Central memory CD8-positive, alpha-beta T cell (primary cell): ENCODE results near the gene CUX1.
A peak's percentile ranks its signal among the peaks of the same experiment; 100 is the strongest.

Experiments
- ATAC-seq: fragments of 150-1000 bp; cut with Tn5 transposase; replicated peaks from 2 replicates; pipeline ENCODE4 v1.10.0; 2022; ENCODE audit warnings: mild to moderate bottlenecking, moderate FRiP score, moderate number of reproducible peaks; ENCODE audit not compliant: poor library complexity, severe bottlenecking; ENCODE audit errors: extremely low read depth
- DNase-seq, 2 donors: peaks; one replicate each; pipeline ENCODE4 v3.0.0; 2021; ENCODE audit warnings: low spot score in 2 of 2
- H3K27ac Mint-ChIP-seq: one replicate; pipeline ENCODE4 v1.8.0; 2022; ENCODE audit warnings: low read depth, mild to moderate bottlenecking, moderate library complexity, mixed read lengths
- H3K27me3 Mint-ChIP-seq: one replicate; pipeline ENCODE4 v1.8.0; 2022; ENCODE audit warnings: mixed read lengths
- H3K36me3 Mint-ChIP-seq: one replicate; pipeline ENCODE4 v1.8.0; 2022; ENCODE audit warnings: mild to moderate bottlenecking, moderate library complexity, mixed read lengths; ENCODE audit not compliant: insufficient read depth
- H3K4me1 Mint-ChIP-seq: one replicate; pipeline ENCODE4 v1.8.0; 2022; ENCODE audit warnings: mixed read lengths
- H3K4me3 Mint-ChIP-seq: one replicate; pipeline ENCODE4 v1.8.0; 2022; ENCODE audit warnings: mild to moderate bottlenecking, moderate library complexity, mixed read lengths
- H3K9me3 Mint-ChIP-seq: one replicate; pipeline ENCODE4 v1.8.0; 2022; ENCODE audit warnings: mixed read lengths

Gene CUX1

GRCh38 chr7:101943306-101943705 is 125.9 kb downstream of the CUX1 start:
- ATAC-seq, result no peak
- no peak overlapping the region for H3K4me3 Mint-ChIP-seq
- H3K27ac Mint-ChIP-seq, result no peak overlapping the region
- H3K4me1 Mint-ChIP-seq, result peaks cover 9% of the 10 kb centered on the region
- H3K27me3 Mint-ChIP-seq, result no peaks in the 10 kb centered on the region
- DNase-seq, result no peak
- H3K36me3 Mint-ChIP-seq, result no peaks in the 10 kb centered on the region
- no peaks in the 10 kb centered on the region for H3K9me3 Mint-ChIP-seq

GRCh38 chr7:101943889-101944600 is 126.6 kb downstream of the CUX1 start:
- Mint-ChIP-seq H3K27me3 (no peaks in the 10 kb centered on the region), H3K27ac (no peak overlapping the region), H3K36me3 (no peaks in the 10 kb centered on the region), H3K4me3 (no peak overlapping the region), H3K9me3 (no peaks in the 10 kb centered on the region), H3K4me1 (peaks cover 9% of the 10 kb centered on the region)
- DNase-seq (no peak), ATAC-seq (no peak)

GRCh38 chr7:101944611-101945010 is 127.2 kb downstream of the CUX1 start:
- DNase-seq (no peak), ATAC-seq (no peak)
- Mint-ChIP-seq H3K4me1 (peaks cover 9% of the 10 kb centered on the region), H3K36me3 (no peaks in the 10 kb centered on the region), H3K27ac (no peak overlapping the region), H3K9me3 (no peaks in the 10 kb centered on the region), H3K27me3 (no peaks in the 10 kb centered on the region), H3K4me3 (no peak overlapping the region)

GRCh38 chr7:101945034-101945758 is 127.8 kb downstream of the CUX1 start:
- Mint-ChIP-seq H3K27ac (peak overlapping the region; percentile 29), H3K36me3 (no peaks in the 10 kb centered on the region), H3K27me3 (no peaks in the 10 kb centered on the region), H3K9me3 (no peaks in the 10 kb centered on the region), H3K4me3 (no peak overlapping the region), H3K4me1 (peaks cover 9% of the 10 kb centered on the region)
- no peak for ATAC-seq
- no peak for DNase-seq

- ATAC-seq (no peak), DNase-seq (no peak)
- Mint-ChIP-seq H3K4me1 (peaks cover 9% of the 10 kb centered on the region), H3K4me3 (no peak overlapping the region), H3K27ac (no peak overlapping the region), H3K9me3 (no peaks in the 10 kb centered on the region), H3K36me3 (no peaks in the 10 kb centered on the region), H3K27me3 (no peaks in the 10 kb centered on the region)
Observed at GRCh38 chr7:101947899-101948298, 130.5 kb downstream of the CUX1 start.

- ATAC-seq (no peak), DNase-seq (no peak)
- Mint-ChIP-seq H3K27me3 (no peaks in the 10 kb centered on the region), H3K36me3 (no peaks in the 10 kb centered on the region), H3K4me1 (peaks cover 9% of the 10 kb centered on the region), H3K9me3 (no peaks in the 10 kb centered on the region), H3K27ac (no peak overlapping the region), H3K4me3 (no peak overlapping the region)
Observed at GRCh38 chr7:101948650-101949049, 131.2 kb downstream of the CUX1 start.

- Mint-ChIP-seq H3K4me3 (no peak overlapping the region), H3K27ac (no peak overlapping the region)
Observed at GRCh38 chr7:101950450-101951119, 133.2 kb downstream of the CUX1 start.

GRCh38 chr7:101951757-101952156 is 134.3 kb downstream of the CUX1 start:
- H3K4me1 Mint-ChIP-seq, result peaks cover 17% of the 10 kb centered on the region
- no peaks in the 10 kb centered on the region for H3K9me3 Mint-ChIP-seq
- H3K27ac Mint-ChIP-seq, result no peak overlapping the region
- H3K4me3 Mint-ChIP-seq, result no peak overlapping the region
- H3K27me3 Mint-ChIP-seq, result no peaks in the 10 kb centered on the region
- ATAC-seq (no peak), DNase-seq (no peak)
- H3K36me3 Mint-ChIP-seq, result peaks cover 3% of the 10 kb centered on the region

More at GRCh38 chr7:101950450-101951119, 133.2 kb downstream of the CUX1 start:
- no peaks in the 10 kb centered on the region for H3K27me3 Mint-ChIP-seq
- H3K9me3 Mint-ChIP-seq, result no peaks in the 10 kb centered on the region
- ATAC-seq (no peak), DNase-seq (no peak)
- H3K4me1 Mint-ChIP-seq, result peaks cover 16% of the 10 kb centered on the region
- H3K36me3 Mint-ChIP-seq, result peaks cover 1% of the 10 kb centered on the region

- Mint-ChIP-seq H3K27ac (no peak overlapping the region), H3K4me3 (no peak overlapping the region), H3K9me3 (no peaks in the 10 kb centered on the region), H3K36me3 (peaks cover 3% of the 10 kb centered on the region), H3K27me3 (no peaks in the 10 kb centered on the region), H3K4me1 (peaks cover 23% of the 10 kb centered on the region)
- ATAC-seq (no peak), DNase-seq (no peak)
Observed at GRCh38 chr7:101952355-101953247, 135.2 kb downstream of the CUX1 start.

- Mint-ChIP-seq H3K36me3 (peaks cover 3% of the 10 kb centered on the region), H3K9me3 (no peaks in the 10 kb centered on the region), H3K4me3 (no peak overlapping the region), H3K27ac (no peak overlapping the region), H3K4me1 (peaks cover 29% of the 10 kb centered on the region), H3K27me3 (no peaks in the 10 kb centered on the region)
- ATAC-seq (no peak), DNase-seq (no peak)
Observed at GRCh38 chr7:101953248-101953819, 135.9 kb downstream of the CUX1 start.

- no peak for ATAC-seq
- Mint-ChIP-seq H3K27ac (no peak overlapping the region), H3K4me1 (peaks cover 33% of the 10 kb centered on the region), H3K4me3 (no peak overlapping the region), H3K27me3 (no peaks in the 10 kb centered on the region), H3K9me3 (no peaks in the 10 kb centered on the region), H3K36me3 (peaks cover 3% of the 10 kb centered on the region)
- no peak for DNase-seq
Observed at GRCh38 chr7:101954499-101954898, 137.1 kb downstream of the CUX1 start.

- ATAC-seq (no peak), DNase-seq (no peak)
- H3K9me3 Mint-ChIP-seq, result no peaks in the 10 kb centered on the region
- peaks cover 43% of the 10 kb centered on the region for H3K4me1 Mint-ChIP-seq
- H3K27ac Mint-ChIP-seq, result no peak overlapping the region
- H3K27me3 Mint-ChIP-seq, result no peaks in the 10 kb centered on the region
- H3K4me3 Mint-ChIP-seq, result no peak overlapping the region
- H3K36me3 Mint-ChIP-seq, result peaks cover 3% of the 10 kb centered on the region
Observed at GRCh38 chr7:101956130-101956529, 138.7 kb downstream of the CUX1 start.
